Endothelial cell (in vitro differentiated cells): ENCODE data around the gene SECISBP2. TPM values are rescaled to one million over a fixed set of nuclear protein-coding genes. Genes with fewer than 3 reads are reported as not detected.
A peak's percentile ranks its signal among the peaks of the same experiment; 100 is the strongest.

Source experiments
- DNase-seq: peaks from one replicate; pipeline ENCODE4 v3.0.0; 2021; ENCODE audit warnings: low spot score
- H3K27ac Mint-ChIP-seq: one replicate; pipeline ENCODE4 v1.8.0; 2021; ENCODE audit warnings: mixed read lengths, inconsistent platforms; ENCODE audit not compliant: unreplicated experiment
- H3K27me3 Mint-ChIP-seq: one replicate; pipeline ENCODE4 v1.8.0; 2021; ENCODE audit warnings: mild to moderate bottlenecking, moderate library complexity, mixed read lengths, inconsistent platforms; ENCODE audit not compliant: unreplicated experiment
- H3K36me3 Mint-ChIP-seq: one replicate; pipeline ENCODE4 v1.8.0; 2021; ENCODE audit warnings: mild to moderate bottlenecking, low read depth, mixed read lengths, inconsistent platforms; ENCODE audit not compliant: unreplicated experiment
- H3K4me1 Mint-ChIP-seq: one replicate; pipeline ENCODE4 v1.8.0; 2021; ENCODE audit warnings: mild to moderate bottlenecking, mixed read lengths, inconsistent platforms; ENCODE audit not compliant: unreplicated experiment
- H3K4me3 Mint-ChIP-seq: one replicate; pipeline ENCODE4 v1.8.0; 2021; ENCODE audit warnings: mild to moderate bottlenecking, mixed read lengths, inconsistent platforms; ENCODE audit not compliant: unreplicated experiment
- H3K9me3 Mint-ChIP-seq: one replicate; pipeline ENCODE4 v1.8.0; 2021; ENCODE audit warnings: mixed read lengths, inconsistent platforms; ENCODE audit not compliant: unreplicated experiment
- CTCF ChIP-seq: fragments of 200-600 bp; sonication (generic); IDR thresholded peaks from one replicate; pipeline ENCODE4 v1.5.0; 2021; ENCODE audit warnings: antibody characterized with exemption; ENCODE audit not compliant: unreplicated experiment
- total RNA-seq: library from RNA; stranded (reverse); fragmentation: NEBNext Ultra II Directional; extraction: Animal tissue kit (Norgen Biotek cat#: 25700); gene quantifications from one replicate; pipeline ENCODE4 v1.2.1, GENCODE V29; 2021; ENCODE audit not compliant: unreplicated experiment

SECISBP2 gene
- total RNA-seq, 1 donor from 2014 or later, result 41.3 TPM

GRCh38 chr9:89380437-89381307, 62.4 kb downstream of the SECISBP2 start:
- no peak for DNase-seq
- H3K36me3 Mint-ChIP-seq, result peaks cover 10% of the 10 kb centered on the region
- no peak overlapping the region for H3K27ac Mint-ChIP-seq
- H3K4me1 Mint-ChIP-seq, result peaks cover 3% of the 10 kb centered on the region
- H3K9me3 Mint-ChIP-seq, result no peaks in the 10 kb centered on the region
- TF ChIP-seq CTCF, result no peak
- H3K4me3 Mint-ChIP-seq, result no peak overlapping the region
- H3K27me3 Mint-ChIP-seq, result peaks cover 14% of the 10 kb centered on the region

GRCh38 chr9:89381308-89381609, 63.0 kb downstream of the SECISBP2 start:
- H3K9me3 Mint-ChIP-seq, result no peaks in the 10 kb centered on the region
- no peak overlapping the region for H3K4me3 Mint-ChIP-seq
- H3K27me3 Mint-ChIP-seq, result peaks cover 12% of the 10 kb centered on the region
- peaks cover 15% of the 10 kb centered on the region for H3K36me3 Mint-ChIP-seq
- no peak for DNase-seq
- TF ChIP-seq CTCF, result no peak
- H3K4me1 Mint-ChIP-seq, result no peaks in the 10 kb centered on the region
- H3K27ac Mint-ChIP-seq, result no peak overlapping the region

GRCh38 chr9:89382026-89382986, 64.0 kb downstream of the SECISBP2 start:
- no peaks in the 10 kb centered on the region for H3K9me3 Mint-ChIP-seq
- H3K27ac Mint-ChIP-seq, result peak overlapping the region; percentile 51
- no peak overlapping the region for H3K4me3 Mint-ChIP-seq
- DNase-seq, result no peak
- no peak for TF ChIP-seq CTCF
- peaks cover 8% of the 10 kb centered on the region for H3K27me3 Mint-ChIP-seq
- H3K36me3 Mint-ChIP-seq, result peaks cover 16% of the 10 kb centered on the region
- no peaks in the 10 kb centered on the region for H3K4me1 Mint-ChIP-seq

GRCh38 chr9:89383030-89383720, 64.9 kb downstream of the SECISBP2 start:
- no peak for TF ChIP-seq CTCF

More at GRCh38 chr9:89383030-89383720, 64.9 kb downstream of the SECISBP2 start:
- H3K9me3 Mint-ChIP-seq, result no peaks in the 10 kb centered on the region
- no peak overlapping the region for H3K4me3 Mint-ChIP-seq
- H3K27ac Mint-ChIP-seq, result peak overlapping the region; percentile 7
- DNase-seq, result no peak
- peaks cover 7% of the 10 kb centered on the region for H3K27me3 Mint-ChIP-seq
- peaks cover 16% of the 10 kb centered on the region for H3K36me3 Mint-ChIP-seq
- no peaks in the 10 kb centered on the region for H3K4me1 Mint-ChIP-seq
